CD4-positive, alpha-beta T cell treated with Interleukin-21 for 1 hour (primary cell): ENCODE measurements around the gene KDM6A.
"Not testable (repeated sequence)": the region's sequence is repeated elsewhere in the genome, so short reads cannot be mapped to it uniquely, and the experiment has no call there.

Source experiments
- DNase-seq: peaks from one replicate; pipeline ENCODE4 v3.0.0-alpha.2; 2020

The KDM6A gene

DNA sequence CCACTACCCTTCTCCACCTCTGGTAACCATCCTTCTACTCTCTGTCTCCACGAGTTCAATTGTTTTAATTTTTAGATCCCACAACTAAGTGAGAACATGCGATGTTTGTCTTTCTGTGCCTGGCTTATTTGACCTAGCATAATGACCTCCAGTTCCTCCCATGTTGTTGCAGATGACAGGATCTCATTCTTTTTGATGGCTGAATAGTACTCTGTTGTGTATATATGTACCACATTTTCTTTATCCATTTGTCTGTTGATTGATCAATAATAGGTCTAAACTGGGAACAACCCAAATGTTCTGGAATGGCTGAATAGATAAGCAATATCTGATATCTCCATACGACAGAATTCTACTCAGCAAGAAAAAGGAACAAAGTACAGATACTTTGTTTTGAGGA lies 260.5 kb downstream of the KDM6A start:
- DNase-seq, result no peak

DNA sequence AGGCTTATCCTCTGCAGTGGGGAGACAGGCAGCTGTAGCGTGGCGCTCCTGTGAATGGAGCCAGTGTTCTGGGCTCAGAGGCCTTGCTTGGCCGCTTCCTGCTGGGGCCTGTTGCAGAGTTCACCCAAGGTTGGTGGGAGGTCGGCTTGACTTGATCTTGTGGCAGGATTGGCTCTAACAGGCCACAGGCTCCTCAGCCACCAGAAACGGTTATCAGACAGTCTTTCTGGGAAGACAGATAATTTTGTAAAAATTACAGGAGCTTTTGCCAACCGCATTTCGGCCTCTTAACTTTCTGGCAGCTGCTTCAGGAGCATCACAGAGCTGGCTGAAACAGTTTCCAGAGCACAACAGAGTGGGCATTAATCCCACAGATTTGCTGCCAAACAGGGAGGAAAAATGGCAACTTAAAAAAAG lies 261.3 kb downstream of the KDM6A start:
- DNase-seq, result no peak

DNA sequence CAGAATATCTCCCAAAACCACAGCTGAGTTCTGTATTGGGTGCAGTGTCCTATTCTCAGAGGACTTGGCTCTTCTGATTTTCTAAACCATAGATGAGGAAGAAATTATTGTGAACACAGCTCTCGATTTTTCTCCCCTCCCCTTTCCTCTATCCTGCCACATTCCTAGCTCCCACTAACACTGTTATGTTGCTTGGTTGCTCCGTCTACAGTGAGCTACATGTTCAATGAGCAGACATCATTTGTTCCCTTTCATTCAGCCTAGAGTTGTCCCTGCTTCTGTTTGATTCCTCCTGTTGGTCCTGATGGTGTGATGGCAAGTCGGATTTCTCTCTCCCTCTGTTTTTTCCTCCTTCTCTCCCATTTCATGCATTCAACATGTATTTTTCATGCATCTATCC lies 261.8 kb downstream of the KDM6A start:
- no peak for DNase-seq

GRCh38 chrX:45135391-45136075 lies 262.5 kb downstream of the KDM6A start:
- DNase-seq, result not testable (repeated sequence)

DNA sequence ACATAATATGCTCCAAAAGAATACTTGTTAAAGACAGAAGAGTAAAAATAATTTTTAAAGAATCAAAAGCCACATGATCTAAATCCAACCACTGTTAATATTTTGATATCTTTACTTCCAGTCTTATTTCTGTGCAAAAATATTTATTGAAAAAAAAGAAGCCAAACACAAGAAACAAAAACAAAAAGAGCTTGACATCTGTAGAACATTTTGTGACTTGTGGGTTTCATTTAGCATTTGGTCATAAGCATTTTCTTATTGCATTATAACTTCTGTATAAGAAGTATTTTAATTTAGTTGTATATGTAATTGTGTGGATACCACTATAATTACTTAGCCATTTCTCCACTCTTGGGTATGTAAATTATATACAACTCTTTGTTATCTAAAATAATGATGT lies 264.5 kb downstream of the KDM6A start:
- no peak for DNase-seq

DNA sequence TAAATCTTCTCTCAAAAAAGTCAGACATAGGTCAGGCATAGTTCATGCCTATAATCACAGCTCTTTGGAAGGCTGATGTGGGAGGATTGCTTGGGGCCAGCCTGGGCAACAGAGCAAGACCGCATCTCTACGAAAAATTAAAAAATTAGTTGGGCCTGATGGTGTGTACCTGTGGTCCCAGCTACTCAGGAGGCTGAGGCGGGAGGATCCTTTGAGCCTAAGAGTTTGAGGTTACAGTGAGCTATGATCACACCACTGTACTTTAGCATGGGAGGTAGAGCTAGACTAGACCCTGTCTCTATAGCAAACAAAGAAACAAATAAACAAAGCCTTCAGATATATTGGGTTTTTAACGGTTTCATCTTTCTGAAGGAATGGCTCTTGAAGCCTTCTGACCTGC lies 265.5 kb downstream of the KDM6A start:
- DNase-seq, result no peak

GRCh38 chrX:45140812-45141211 lies 267.8 kb downstream of the KDM6A start:
- DNase-seq, result no peak

- DNase-seq, result no peak
Observed at GRCh38 chrX:45142185-45142584, 269.2 kb downstream of the KDM6A start.

DNA sequence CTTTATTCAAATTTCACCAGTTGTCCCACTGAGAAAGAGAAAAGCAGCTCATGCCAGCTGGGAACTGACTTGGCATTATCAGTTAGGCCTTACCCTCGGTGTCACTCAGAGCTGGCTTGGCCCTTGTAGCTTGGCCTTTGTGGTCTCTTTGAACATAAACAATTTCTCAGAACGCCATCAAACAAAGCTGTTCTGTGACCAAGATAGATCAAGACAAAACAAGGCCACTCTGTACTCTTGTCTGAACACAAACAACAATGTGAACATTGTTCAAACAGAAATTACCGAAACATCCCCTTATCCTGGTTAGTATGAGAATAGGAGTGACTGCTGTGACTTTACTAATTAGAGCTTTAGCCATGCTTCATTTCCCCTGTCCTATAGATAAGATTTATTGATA lies 270.5 kb downstream of the KDM6A start:
- no peak for DNase-seq

- DNase-seq, result no peak
Observed at GRCh38 chrX:45145492-45146215, 272.7 kb downstream of the KDM6A start.

DNA sequence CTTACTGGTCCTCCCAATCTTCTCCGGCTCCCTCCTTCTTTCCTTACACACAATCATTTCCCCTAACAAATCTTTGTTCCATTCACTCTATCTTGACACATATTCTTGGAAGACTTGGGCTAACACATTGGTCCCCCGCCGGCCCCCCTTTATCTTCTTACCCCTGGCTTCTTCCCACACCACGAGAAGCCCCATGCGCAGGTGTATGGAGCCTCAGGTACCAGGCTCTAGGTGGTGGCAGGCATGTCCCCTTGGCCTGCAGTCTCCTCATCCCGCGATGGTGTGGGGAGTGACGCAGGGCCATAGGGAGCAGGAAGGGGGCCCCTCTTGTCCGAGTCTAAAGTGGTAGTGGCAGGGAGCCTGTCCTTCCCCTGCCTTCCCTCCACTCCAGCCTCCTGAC lies 277.8 kb downstream of the KDM6A start:
- no peak for DNase-seq

DNA sequence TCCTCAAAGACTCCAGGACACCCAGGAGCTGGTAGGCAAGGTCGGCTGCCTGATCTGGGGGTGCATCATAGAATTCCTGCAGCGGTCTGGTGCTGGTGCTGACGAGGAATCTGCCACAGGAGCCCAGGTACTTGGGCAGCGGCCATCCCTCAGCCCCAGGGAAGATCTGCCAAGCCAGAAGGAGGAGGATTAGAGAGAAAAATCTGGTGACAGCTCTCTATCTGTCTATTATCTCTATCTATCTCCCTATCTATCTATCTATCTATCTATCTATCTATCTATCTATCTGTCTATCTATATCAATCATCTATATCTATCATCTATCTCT lies 281.0 kb downstream of the KDM6A start:
- DNase-seq, result no peak

DNA sequence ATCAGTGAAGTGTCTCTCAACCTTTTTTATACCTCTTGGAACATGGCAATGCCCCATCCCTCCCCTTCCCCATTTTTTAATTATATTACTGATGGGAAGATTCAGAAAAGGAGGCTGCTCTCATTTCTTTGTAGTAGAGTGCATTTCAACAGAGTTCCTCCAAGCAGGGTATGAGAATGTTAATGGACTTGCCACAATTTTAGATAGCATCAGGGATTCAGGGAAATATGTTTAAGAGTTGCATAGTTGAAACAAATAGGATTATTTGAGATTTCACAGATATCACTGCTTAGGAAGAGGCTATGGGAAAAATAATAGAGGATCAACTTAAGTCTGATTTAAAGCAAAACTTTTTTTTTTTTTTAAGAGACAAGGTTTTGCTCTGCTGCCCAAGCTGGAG lies 281.5 kb downstream of the KDM6A start:
- DNase-seq, result no peak

- DNase-seq, result no peak
Observed at GRCh38 chrX:45157647-45158046, 284.7 kb downstream of the KDM6A start.
